Measurements from ENCODE around the gene RNF44. TPM values are rescaled to one million over a fixed set of nuclear protein-coding genes. Genes with fewer than 3 reads are reported as not detected.

Gene RNF44
- total RNA-seq, 1 experiment from 2014 or later, result 58.4 TPM

DNA sequence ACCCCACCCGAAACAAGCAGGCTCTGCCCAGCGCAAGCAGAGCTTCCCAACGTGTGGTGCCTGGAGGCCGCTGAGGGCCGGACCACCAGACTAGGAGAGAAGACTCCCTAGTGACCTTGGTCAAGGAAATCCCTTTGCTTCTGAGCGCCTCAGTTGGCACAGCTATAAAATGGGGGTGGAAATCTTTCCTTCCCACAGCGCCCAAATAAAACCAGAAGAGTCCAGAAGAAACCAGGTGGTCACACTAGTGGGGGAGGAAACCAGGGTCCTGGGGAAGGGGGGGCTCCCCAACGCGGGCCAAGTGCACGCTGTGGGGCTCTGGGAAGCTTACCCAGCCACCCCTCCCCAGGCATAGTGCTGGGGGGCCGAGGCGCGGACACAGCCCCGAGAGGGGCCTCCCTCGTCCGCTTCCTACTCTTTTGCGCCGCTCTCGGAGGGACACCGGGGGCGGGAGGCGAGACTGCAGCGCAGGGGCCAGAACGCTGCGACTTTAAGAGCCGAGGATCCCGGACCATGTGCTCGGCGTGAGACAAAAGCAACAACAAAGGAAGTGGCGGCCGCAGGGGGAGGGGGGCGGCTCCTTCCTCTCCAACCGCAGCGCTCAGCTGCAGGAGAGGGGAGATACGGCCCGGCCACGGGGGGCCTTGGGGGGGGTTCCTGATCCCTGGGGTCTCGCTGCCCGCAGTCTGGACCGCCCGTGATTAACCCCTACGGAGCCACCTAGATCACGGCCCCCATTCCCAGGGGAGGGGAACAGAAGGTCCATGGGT is 885 bp downstream of the RNF44 start:
- peaks cover 45% of the 10 kb centered on the region for H3K79me2 ChIP-seq (ENCODE audit: insufficient read depth, low read length)
- H3K9me3 ChIP-seq (ENCODE audit: control insufficient read depth in 1 of 2, insufficient read depth in 1 of 2, low read depth in 1 of 2, low read length in 2 of 2), result no peaks in the 10 kb centered on the region
- peak overlapping the region; percentile 89 for H3K27ac ChIP-seq (ENCODE audit: low read depth, low read length)
- H2AFZ ChIP-seq (ENCODE audit: low read depth, low read length, poor library complexity, severe bottlenecking), result no peak overlapping the region
- BruUV-seq (replicated peaks), result no TSS peak
- ChIA-PET CTCF (interaction anchor here (2.0 kb wide), 1 partner anchor 120 kb away, joined by 7 read pairs; the partner anchor contains the start of gene CLTB), RAD21 (ENCODE audit: low non-redundant PET in 1 of 2, low total read pairs in 2 of 2, uncharacterized antibody in 2 of 2, unreplicated experiment in 2 of 2) (no interaction called here), POLR2A (interaction anchor here (0.7 to 1.9 kb wide), 4 partner anchors 11 to 119 kb away, joined by 3 to 5 read pairs (median 3); no protein-coding TSS in a partner anchor)
- H4K20me1 ChIP-seq (ENCODE audit: insufficient read depth), result no peaks in the 10 kb centered on the region
- H3K4me1 ChIP-seq (ENCODE audit: control insufficient read depth in 1 of 2, insufficient read depth in 2 of 2, low read length in 2 of 2), result peaks cover 18 to 33% of the 10 kb centered on the region in 2 experiments
- DNase-seq (ENCODE audit: low read depth, low spot score) (no peak), ATAC-seq (peak; percentile 20)
- H3K9ac ChIP-seq (ENCODE audit: low read length), result peak overlapping the region; percentile 99
- intact Hi-C loops (cut with micrococcal nuclease), result loop anchor here (2.0 to 5.0 kb wide), 3 partner anchors 89 to 148 kb away; partner anchors contain the start of genes FAF2, HIGD2A and NOP16
- peak overlapping the region; percentile 79 to 99 for H3K4me3 ChIP-seq (replicated peaks in 1 of 2; ENCODE audit: low read depth in 1 of 2, low read length in 2 of 2)
- H3K27me3 ChIP-seq (ENCODE audit: insufficient read depth, low read length), result no peaks in the 10 kb centered on the region
- no peaks in the 10 kb centered on the region for H3K9me2 ChIP-seq (ENCODE audit: insufficient read depth)
- TF ChIP-seq, protein P1, sequence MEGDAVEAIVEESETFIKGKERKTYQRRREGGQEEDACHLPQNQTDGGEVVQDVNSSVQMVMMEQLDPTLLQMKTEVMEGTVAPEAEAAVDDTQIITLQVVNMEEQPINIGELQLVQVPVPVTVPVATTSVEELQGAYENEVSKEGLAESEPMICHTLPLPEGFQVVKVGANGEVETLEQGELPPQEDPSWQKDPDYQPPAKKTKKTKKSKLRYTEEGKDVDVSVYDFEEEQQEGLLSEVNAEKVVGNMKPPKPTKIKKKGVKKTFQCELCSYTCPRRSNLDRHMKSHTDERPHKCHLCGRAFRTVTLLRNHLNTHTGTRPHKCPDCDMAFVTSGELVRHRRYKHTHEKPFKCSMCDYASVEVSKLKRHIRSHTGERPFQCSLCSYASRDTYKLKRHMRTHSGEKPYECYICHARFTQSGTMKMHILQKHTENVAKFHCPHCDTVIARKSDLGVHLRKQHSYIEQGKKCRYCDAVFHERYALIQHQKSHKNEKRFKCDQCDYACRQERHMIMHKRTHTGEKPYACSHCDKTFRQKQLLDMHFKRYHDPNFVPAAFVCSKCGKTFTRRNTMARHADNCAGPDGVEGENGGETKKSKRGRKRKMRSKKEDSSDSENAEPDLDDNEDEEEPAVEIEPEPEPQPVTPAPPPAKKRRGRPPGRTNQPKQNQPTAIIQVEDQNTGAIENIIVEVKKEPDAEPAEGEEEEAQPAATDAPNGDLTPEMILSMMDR (IDR thresholded peaks at IDR 0.05 in 2 of 3, conservative IDR thresholded peaks at IDR 0.05 in 1 of 3; ENCODE audit: borderline replicate concordance in 1 of 3, insufficient read depth in 1 of 3, low read depth in 2 of 3, low read length in 2 of 3), result no peak
- peak; percentile 95 for TF ChIP-seq TCF7L2 (IDR thresholded peaks at IDR 0.05; ENCODE audit: borderline replicate concordance, extremely low read depth, insufficient read depth, insufficient read length)
- TF ChIP-seq EGR1 (IDR thresholded peaks at IDR 0.05; ENCODE audit: low read depth), result no peak
- no peak for TF ChIP-seq EZH2phosphoT487 (IDR thresholded peaks at IDR 0.05; ENCODE audit: borderline replicate concordance)
- TF ChIP-seq, protein P2, sequence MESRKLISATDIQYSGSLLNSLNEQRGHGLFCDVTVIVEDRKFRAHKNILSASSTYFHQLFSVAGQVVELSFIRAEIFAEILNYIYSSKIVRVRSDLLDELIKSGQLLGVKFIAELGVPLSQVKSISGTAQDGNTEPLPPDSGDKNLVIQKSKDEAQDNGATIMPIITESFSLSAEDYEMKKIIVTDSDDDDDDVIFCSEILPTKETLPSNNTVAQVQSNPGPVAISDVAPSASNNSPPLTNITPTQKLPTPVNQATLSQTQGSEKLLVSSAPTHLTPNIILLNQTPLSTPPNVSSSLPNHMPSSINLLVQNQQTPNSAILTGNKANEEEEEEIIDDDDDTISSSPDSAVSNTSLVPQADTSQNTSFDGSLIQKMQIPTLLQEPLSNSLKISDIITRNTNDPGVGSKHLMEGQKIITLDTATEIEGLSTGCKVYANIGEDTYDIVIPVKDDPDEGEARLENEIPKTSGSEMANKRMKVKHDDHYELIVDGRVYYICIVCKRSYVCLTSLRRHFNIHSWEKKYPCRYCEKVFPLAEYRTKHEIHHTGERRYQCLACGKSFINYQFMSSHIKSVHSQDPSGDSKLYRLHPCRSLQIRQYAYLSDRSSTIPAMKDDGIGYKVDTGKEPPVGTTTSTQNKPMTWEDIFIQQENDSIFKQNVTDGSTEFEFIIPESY (IDR thresholded peaks at IDR 0.05; ENCODE audit: extremely low read depth, insufficient replicate concordance, low read length), result no peak
- TF ChIP-seq CBX3 (IDR thresholded peaks at IDR 0.05; ENCODE audit: low read depth), result no peak
- no peak for TF ChIP-seq SP1 (IDR thresholded peaks at IDR 0.05; ENCODE audit: low read depth)
- peak overlapping the region; percentile 100 for H3K4me2 ChIP-seq (ENCODE audit: low read length)
- H3K36me3 ChIP-seq (ENCODE audit: control insufficient read depth in 1 of 2, insufficient read depth in 2 of 2, low read length in 2 of 2), result peaks cover 0 to 5% of the 10 kb centered on the region in 2 experiments; a peak in 1 of 4 replicates
